Stimulated activated CD4-positive, alpha-beta T cell treated with anti-CD3 and anti-CD28 coated beads, Interleukin-1b, Interleukin-23, amount 100 ng/mL, for 4 hours (primary cell): ENCODE data around the gene POU3F3.

Source experiments
- DNase-seq, 2 donors: peaks; one replicate each; pipeline ENCODE4 v3.0.0-alpha.2; 2020; ENCODE audit warnings: low read depth in 2 of 2

The POU3F3 gene

DNA sequence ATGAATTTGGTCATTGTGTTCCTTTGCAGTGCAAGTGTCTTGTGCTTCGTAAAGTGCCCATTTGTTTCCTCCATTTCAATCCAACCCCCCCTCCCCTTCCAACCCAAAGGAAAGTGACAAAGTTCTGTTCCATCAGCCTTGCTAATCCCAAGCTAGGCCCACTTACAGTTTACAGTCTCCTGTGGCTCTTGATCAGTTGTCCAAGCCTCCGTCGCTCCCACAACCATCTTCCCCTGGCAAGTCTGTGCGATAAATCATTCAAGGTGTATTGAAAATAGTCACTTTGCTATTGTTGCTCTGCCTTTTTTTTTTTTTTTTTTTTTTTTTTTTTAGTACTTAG, 6.5 kb downstream of the POU3F3 start:
- no peak for DNase-seq

DNA sequence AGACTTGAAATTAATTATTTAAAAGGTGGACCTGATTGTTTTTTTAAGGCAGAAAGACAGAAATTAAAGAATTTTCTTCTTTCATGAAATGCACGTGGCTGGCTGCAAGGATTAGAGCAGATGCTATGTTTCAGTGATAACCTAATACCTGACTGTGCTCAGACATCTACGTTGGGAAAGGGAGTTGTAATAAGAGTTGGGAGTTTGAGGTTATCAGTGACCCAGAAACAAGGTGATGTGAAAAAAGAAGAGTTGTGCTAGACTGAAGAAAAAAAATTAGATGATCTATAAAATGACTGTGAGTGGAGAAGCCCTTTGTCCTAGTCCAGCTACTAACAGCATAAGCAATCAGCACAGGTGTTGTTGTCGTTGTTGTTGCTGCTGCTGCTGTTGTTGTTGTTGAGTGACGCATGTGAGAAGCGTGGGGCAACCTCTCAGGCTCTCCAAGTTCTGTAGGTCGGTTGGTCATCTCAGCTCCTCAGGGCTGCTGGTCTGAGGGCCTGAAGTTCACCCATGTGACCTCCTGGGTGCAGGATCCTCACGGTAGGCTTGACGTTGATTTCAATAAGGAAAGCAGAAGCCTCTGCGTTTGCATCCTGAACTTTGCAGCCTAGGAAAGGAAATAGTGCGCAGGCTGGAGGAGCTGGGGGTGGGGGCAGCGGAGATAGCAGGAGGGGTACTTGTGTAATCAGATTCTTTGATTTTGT, 7.6 kb downstream of the POU3F3 start:
- DNase-seq = no peak

DNA sequence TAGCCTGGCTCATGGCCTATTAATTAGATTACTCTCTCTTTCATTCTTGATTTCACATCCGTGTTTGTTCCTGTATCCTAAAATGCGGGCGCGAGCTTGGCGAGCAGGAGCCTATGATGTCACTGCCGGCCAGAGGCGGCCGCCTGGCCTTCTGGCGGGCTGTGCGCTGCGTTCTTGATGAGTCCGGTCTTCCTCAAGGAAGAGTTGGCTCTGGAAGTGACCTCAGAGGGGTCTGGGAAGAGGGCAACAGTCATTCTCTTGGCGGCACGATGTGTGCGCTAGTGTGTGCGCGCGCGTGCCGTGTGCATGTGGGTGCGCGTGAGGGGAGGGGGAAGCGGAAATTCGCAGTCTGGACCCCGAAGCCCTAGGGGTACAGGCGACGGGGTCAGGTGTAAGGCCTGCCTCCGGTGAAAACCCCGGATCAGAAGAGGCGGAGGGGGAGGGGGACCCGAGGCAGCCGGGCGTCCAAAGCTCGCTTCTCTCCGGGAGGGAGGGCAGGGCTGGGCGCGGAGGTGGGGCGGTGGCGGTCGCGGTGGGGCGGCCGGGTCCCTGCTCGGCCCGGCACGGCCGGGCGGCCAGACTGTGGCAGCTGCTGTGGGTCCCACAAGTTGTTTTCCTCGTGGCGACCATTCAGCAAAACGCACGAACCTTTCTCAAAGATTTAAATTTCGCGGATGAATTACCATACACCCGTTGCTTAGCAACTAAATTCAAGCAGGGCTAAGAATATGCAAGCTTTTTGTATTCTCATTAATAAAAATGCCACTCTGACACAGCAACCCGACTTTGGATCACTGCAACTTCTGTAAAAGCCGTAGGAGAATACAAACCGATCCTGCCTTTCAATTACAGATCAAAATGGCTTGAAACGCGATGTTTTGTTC, 8.4 kb downstream of the POU3F3 start:
- DNase-seq = no peak

DNA sequence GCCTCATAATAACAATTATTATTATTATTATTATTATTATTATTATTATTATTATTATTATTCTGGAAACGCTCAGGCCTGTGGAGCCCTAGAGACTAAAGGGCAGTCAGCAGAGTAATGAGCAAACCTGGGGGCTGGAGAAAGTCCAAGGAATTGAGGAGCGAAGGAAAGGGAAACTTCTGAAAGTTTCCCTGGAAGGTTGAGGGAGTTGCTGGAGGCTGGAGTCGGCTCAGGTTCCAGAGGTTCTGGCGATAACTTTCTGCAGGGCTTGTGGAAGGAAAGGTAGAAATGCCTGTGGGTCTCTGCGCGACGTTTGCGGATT, 9.2 kb downstream of the POU3F3 start:
- no peak for DNase-seq

DNA sequence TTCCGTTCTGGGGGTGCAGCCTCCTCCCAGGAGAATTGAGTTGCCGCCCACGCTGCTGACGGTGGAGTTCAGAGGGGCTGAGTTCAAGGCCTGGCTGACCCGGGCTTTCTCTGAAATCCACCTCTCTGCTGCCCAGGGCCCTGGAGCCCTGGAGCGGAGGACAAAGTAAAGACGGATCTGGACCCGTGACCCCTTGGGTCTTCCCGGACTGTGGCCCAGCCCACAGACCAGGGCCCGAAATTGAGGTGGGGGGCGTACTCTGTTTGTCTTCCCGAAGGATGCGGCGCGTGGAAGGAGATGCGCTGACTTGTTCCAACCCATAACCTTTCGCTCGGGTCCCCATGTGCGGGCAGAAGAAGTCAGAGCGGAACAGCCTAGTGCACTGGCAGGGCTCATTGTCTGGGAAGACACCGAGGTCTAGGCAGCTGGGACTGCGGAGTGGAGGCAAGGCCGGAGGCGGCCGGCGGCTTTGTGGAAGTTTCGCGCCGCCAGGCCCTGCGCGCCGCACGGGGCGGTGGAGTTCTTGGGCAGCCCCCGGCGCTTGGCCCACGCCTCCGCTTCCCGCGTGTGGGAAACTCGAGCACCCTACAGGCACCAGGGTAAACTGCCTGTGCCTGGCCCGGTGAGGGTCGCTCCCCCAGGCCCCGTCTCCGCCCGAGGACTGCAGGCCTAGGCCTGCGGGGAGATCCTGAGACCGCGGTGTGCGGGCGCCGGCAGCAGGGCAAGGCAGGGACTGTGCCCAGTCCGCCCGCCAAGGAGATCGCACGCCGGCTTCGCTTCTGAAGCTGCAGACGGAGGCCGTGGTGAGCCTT, 9.8 kb downstream of the POU3F3 start:
- no peak for DNase-seq

DNA sequence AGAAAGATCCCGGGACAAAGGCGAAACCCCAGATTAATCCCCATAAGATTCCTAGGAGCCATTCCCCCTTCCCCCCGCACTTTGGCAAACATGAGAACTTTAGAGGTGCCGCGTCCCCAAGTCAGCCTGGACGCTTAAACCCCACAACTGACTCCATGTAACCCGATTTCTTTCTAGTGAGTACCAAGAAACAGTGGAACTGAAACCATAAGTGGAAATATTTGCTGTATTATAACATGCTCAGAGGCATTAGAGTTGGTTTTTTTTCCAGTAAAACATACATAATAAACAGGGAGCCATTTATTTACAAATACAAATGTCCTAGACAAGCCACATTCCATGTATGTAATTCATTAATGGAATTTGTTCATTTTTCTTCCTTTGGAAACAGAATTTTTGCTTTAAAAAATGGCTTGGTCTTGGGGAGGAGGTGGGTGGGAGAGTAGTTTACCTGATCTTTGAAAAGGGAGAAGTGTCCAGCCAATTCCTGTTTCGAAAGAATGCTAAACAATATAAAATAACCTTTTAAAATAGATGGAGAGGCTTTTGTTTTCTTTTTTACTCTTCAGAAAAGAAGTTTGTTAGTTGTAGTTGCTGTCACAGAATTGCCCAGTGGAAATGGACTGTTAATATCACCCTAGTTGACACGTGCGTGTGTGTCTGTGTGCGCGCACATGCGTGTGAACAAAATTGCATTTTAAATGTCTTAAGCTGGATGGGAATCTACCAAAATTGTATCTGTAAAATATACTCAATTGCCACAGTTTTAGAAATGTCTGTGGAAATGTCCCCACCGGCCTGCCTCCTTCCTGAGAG, 10.6 kb downstream of the POU3F3 start:
- no peak for DNase-seq

DNA sequence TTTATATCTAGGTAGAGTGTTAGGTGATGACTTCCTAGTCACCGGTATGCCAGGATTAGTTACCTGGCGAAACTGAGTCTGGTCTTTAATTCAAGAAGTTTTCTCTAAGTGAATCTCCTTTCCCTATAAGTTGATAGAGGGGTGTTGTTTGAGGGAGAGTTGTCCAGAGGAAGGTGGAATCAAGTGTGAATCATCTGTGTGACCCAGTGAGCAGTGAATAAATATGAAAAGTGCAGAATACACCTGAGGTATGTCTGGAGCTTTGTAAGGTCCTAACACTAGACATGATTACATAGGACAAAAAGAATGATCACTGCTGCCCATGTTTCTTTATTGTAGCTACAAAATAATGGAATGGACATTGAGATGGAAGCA, 11.2 kb downstream of the POU3F3 start:
- no peak for DNase-seq

DNA sequence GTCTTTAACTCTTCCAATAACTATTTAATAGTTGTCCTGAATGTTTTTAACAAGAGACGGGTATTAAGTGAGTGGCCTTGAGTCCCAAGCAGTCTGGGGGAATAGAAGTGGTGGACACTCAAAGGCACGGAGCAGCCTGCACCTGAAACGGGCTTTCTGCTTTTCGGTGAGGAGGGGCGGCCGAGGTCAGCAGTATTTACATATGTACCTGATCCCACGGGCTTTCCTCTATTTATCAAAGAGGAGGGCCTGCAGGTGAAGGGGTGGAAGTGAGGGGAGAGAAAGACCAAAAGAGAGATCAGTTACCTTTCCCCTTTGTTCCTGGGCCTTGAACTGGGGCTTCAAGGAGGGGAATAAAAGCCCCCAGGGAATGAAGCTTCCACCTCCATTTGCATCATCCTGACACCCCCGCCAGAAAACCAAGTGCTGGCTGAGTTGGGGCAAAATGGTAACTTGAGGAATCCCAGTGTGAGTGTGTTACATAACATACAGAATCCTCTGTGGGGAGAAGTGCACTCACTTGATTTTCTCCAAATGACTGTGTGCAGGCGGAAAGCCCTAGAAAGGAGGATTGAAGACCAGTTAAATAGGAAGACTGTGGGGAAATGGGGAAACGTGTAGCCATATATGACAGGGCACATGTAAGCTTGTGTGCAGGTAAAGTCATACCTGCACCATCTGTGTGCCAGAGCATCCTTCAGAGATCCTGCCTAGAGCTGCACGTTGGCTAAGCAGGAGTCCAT, 12.4 kb downstream of the POU3F3 start:
- no peak for DNase-seq

DNA sequence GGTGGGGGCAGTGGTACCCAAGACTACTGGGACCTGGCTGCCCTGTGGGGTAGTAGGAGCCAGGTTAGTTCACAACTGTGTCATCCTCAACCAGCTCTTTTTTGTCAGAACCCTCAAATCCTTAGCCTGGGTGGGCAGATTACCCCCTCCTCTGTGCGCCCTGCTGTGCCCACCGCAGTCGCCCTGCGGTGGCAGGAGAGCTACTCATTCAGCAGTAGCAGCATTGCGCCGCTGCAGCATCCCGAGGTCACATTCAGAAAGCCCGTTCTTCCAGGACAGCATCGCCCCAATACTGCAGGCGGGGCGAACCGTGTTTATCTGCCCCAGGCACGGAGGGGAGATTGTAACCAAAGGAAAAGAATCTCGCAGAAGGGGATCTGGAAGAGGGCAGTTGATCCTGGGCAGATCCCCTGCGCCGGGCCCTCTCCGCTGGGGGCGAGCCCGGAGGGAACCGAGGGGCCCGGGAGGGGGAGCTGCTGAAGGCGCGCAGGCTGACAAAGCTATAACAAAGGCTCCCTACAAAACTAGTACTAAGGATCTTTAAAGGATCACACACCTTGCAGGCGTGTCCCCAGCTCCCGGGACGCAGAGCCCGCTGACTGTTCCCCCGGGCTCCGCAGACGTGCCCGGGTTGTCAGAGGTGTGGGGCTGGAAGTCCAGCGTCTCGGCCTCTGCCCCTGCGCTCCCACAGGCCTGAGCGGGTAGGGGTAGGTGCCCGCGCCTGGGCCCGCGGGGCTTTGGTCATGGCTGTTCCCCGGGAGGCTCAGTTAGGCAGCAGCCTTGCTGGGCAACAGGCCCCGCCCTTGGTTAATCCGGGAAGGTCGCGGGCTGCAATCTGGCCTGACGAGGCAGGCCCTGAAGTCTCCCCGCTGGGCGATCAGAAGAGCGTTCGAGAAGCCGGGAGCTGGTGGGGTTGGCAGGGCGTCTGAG, 13.2 kb downstream of the POU3F3 start:
- no peak for DNase-seq

DNA sequence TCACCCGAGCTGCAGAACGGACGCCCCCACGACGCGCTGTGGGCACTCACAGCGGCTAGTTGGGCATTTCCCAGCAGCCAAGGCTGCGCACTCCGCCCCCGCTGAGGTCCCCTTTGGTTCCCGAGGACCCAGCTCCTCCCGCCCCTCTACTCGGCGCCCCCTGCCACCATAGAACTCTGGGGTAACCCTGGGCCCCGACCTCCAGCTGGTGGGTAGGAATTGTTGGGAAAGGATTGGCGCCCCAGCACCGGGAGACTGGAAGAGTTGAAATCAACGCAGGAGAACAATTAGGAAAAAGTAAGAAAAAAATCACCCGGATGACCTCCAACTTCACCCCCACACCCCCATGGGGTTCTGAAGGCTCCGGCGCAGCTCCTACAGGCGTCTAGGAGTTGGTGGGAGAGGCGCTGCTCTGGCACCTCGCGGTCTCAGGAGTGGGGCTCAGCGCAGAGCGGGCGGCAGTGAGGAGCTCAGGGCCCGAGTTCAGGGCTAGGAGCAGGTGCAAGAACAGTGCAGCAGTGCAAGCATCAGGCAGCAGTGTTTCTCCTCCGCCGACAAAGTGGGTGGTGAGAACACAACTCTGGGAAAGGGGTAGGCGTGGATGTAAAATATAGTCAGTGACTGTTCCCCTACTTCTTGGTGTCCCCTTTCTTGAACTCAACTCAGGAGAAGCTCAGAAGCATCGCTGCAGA, 14.0 kb downstream of the POU3F3 start:
- DNase-seq = no peak

DNA sequence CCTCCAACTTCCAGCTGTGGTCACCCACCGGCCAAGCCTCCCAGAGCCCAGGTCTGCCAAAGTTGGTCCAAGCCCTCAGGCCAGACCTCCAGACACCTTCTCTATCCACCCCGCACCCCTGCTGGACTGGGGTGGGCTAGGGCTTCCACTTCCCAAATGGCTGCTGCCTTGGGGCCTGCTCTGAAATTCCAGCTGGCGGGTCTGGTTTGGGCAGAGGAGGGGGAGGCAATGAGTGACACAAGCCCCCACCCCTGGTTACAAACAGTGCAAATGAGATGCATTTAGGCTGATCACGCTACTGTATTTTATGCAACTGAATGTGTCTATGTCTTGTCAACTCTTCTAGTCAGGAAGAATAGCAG, 14.6 kb downstream of the POU3F3 start:
- no peak for DNase-seq

DNA sequence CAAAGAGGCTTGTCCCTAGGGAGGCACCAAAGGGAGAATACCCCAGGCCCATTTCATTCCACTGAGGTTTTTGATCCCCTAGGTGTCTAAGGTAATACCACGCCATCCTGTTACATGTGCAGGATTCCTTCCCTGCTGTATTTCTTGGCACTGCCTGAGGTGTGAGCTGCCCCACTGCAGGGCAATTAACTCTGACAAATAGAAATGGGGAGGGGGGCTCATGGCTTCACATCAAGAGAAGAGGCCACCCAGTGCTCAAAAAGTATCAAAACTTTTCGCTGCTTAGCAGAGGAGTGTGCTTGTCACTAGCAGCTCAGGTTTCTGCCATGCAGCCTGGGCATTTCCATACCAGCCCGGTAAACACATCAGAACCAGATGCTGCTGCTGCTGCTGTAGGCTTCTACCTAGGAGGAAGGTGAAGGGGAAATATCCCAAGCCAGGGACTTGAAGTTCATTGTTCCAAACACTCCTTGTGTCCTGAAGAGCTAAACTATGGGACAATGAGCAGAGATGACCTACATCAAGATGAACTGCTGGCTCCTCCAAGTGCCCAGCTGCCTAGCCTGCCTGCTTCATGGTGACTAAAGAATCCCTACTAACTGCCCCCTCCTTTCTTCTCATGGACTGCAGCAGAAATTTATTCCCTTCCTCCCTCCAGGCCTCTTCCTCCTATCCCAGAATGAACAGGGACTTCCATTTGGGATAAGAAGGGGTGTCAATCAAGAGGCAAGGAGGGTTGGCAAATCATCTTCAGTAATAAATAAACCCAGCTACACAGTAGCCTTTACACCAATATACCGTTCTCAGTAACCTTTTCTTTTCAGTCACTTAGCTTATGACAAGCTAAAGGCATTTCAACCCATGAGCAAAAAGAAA, 16.4 kb downstream of the POU3F3 start:
- no peak for DNase-seq

DNA sequence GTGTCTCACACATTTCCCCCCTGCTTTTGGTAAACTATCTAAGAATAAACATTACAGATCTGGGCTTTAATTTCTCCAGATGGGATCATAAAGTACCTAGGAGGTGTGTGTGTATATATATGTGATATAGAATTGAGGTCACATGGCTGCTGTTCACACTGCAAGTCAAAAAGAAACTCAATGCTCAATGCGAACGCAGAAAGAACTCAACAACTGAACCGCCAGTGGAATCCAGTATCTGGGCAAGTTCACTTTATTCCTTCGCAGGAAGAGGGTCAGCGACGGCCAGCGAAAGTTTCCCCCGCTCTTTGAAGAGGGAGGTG, 17.7 kb downstream of the POU3F3 start:
- DNase-seq = no peak

DNA sequence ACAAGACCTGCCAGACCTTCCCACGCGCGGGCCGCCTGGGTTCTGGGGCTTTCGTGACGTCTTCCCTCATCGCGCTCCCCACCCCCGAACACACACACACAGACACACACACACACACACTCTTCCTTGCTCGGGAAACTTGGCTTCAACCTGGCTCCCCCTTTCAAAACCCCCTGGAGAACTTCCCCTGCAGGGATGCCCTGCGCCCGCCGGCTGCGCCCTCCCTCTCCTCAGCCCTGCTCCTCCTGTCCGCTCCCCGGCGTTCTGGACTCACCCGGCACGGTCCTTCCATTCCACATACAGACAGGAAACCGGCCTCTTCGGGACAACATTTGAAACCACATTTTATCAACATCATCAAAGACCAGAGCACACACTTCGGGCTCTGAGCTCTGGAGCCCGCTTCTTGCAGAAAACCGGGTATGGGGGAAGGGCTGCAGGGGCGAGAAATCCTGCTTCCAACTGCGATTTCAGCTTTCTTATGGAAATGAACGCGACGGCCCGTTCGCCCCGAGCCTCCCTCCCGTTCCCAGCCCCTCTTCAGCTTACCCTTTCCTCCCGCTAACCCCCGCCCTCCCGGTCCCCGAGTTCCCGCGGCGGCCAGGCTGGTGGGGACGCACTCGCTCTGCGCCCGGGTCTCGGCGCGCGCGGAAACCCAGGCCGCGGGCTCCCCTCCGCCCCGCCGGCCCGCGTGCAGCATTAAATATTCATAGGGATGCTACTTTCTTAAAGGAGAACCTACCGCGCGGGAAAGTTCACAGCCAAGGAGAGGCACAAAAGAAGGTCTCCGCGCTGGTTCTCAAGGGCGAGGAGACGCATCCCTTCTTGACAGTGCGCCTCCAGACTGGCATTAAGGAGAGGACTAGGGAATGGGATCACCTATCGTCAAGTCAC, 18.3 kb downstream of the POU3F3 start:
- no peak for DNase-seq

DNA sequence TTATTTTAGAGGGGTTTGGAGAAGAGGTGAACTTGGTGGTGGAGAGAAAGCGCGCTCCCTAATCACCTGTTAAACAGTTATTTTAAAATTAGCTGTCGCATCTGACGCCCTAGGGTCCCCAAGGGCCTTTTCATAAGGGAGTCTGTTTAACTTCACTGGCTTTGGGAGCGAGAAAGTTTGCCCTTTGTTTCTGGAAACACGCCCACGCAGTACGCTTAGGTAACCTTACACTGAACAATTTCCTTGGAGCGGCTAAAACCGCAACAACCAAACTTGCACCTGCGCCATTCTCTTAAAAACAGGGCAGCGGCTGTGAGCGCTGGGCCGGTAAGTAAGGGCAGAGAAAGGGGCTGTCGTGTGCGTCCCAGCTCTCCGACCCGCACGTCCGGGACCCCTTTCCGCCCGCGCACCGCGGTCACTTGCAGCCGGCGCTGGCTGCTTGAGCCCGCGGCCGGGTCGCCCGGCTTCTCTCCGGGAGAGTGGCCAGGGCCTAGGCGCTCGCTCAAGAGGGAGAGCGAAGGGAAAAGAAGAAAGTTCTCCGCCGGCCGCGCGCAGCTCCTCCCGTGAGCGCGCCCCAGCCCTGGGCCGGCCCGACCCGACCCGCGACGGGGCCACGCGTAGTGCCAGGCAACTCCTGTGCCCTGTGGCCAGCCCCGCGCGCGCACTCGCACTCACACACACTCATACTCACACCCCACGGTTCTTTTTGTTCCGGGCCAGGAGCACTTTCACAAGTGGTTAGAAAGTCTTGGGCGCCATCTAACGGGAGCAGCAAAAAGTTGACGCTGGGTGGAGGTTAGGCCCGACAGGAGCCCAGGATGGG, 19.2 kb downstream of the POU3F3 start:
- no peak for DNase-seq

DNA sequence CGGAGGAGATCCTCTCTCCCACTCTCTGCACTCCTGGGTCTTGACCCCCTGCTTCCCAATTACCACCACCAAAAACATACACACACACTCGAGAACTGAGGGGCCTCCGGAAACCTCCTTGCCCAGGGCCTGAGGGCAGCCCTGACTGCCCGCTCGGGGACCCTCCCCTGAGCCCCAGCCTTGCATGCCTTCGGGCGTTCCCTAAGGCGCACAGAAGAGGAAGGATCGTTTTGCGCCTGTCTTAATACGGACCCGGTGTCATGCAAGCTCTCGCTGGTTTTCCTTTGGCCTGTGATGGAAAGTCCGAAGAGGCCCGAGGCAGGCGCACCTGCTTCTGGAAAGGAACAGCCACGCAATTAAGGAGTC, 19.8 kb downstream of the POU3F3 start:
- DNase-seq = no peak

DNA sequence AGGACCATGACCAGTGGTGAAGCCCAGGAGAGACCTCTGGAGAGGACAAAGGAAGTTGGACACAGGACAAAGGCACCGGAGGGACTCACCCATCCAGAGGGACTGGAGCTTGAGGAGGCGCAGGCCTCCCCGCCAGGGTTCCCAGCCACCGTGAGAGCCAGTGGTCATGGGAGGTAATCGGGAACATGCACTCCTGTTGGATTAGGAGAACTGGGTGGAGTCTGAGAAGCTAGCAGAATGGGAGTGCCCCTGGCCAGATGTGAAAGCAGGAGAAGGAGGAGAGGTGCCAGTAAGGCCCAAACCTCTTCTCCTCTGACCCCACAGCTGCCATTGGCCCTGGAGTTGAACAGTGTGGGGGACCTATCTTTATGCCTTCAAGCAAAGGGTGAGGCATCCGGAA, 20.3 kb downstream of the POU3F3 start:
- DNase-seq = no peak
